ENCODE measurements around the gene TESMIN.

The TESMIN gene, protein sequence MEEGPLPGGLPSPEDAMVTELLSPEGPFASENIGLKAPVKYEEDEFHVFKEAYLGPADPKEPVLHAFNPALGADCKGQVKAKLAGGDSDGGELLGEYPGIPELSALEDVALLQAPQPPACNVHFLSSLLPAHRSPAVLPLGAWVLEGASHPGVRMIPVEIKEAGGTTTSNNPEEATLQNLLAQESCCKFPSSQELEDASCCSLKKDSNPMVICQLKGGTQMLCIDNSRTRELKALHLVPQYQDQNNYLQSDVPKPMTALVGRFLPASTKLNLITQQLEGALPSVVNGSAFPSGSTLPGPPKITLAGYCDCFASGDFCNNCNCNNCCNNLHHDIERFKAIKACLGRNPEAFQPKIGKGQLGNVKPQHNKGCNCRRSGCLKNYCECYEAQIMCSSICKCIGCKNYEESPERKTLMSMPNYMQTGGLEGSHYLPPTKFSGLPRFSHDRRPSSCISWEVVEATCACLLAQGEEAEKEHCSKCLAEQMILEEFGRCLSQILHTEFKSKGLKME

GRCh38 chr11:68751331-68751856 lies at the start of gene TESMIN:
Gene TESMIN, minus strand, starts transcription at chr11:68751520. Its CDS starts 860 bp downstream, at chr11:68750660.
- H3K27ac ChIP-seq, result no peak within 1 kb of the TSS
- H3K27me3 ChIP-seq, result no peaks in the 10 kb centered on the region
- intact Hi-C loops (cut with DNase I; ENCODE audit: low total_unique reads), result no loop called here
- H3K4me1 ChIP-seq, result peaks cover 0 to 23% (median 15%) of the 10 kb centered on the region in 4 donors
- H3K36me3 ChIP-seq, result peaks cover 8 to 26% (median 14%) of the 10 kb centered on the region in 3 donors
- peak; percentile 69 to 85 for DNase-seq
- TF ChIP-seq CTCF (IDR thresholded peaks at IDR 0.05), result no peak
- H3K4me3 ChIP-seq, result peak within 1 kb of the TSS; percentile 38 to 55
- H3K9me3 ChIP-seq, result no peaks in the 10 kb centered on the region

DNA sequence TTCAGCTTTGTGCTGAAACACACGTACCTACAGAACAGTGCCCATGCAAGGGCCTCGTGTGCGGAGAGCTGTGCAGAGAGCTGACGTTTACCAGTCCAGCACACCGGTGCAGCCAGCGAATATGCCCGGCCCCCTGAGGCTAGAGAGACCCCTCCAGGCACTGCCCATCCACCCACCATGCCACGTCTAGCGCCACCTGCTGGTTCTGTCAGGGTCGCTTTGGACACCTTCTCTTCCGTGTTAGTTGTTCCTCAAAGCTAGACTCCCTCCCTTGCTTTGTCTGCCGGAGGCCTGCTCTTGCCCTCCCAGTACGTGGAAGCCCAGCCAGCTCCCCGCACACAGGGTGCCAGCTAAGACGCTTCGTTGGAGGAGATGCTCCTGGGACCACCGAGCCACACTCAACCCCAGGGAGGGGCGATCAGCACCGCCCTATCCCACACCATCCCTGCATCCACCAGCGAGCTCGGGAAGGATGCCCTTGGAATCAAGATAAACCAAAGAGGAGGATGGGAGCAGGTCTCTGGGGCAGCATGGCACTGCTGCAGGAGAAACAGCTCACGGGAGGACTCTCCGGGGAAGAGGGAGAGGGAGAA lies 47.0 kb upstream of the TESMIN start:
- no peak for DNase-seq
- H3K27ac ChIP-seq, result no peak overlapping the region
- intact Hi-C loops (cut with DNase I; ENCODE audit: low total_unique reads), result no loop called here
- peak; percentile 29 to 51 for TF ChIP-seq CTCF (IDR thresholded peaks at IDR 0.05)
- no peaks in the 10 kb centered on the region for H3K4me1 ChIP-seq
- no peak overlapping the region for H3K4me3 ChIP-seq
- no peaks in the 10 kb centered on the region for H3K27me3 ChIP-seq
- no peaks in the 10 kb centered on the region for H3K9me3 ChIP-seq
- peaks cover 66 to 100% (median 98%) of the 10 kb centered on the region in 3 donors for H3K36me3 ChIP-seq

GRCh38 chr11:68796801-68797200 lies 45.5 kb upstream of the TESMIN start:
- TF ChIP-seq CTCF (IDR thresholded peaks at IDR 0.05), result no peak
- no peaks in the 10 kb centered on the region for H3K4me1 ChIP-seq
- intact Hi-C loops (cut with DNase I; ENCODE audit: low total_unique reads), result no loop called here
- H3K27ac ChIP-seq, result no peak overlapping the region
- no peak overlapping the region for H3K4me3 ChIP-seq
- no peak for DNase-seq
- peaks cover 73 to 100% (median 98%) of the 10 kb centered on the region in 3 donors for H3K36me3 ChIP-seq
- no peaks in the 10 kb centered on the region for H3K9me3 ChIP-seq
- H3K27me3 ChIP-seq, result no peaks in the 10 kb centered on the region

GRCh38 chr11:68792400-68792966 lies 41.2 kb upstream of the TESMIN start:
- Histone ChIP-seq H3K27ac (no peak overlapping the region), H3K4me1 (no peaks in the 10 kb centered on the region), H3K36me3 (peaks cover 51 to 98% (median 84%) of the 10 kb centered on the region in 3 donors), H3K9me3 (no peaks in the 10 kb centered on the region), H3K4me3 (no peak overlapping the region), H3K27me3 (no peaks in the 10 kb centered on the region)
- no peak for TF ChIP-seq CTCF (IDR thresholded peaks at IDR 0.05)
- no peak for DNase-seq
- intact Hi-C loops (cut with DNase I; ENCODE audit: low total_unique reads), result no loop called here

DNA sequence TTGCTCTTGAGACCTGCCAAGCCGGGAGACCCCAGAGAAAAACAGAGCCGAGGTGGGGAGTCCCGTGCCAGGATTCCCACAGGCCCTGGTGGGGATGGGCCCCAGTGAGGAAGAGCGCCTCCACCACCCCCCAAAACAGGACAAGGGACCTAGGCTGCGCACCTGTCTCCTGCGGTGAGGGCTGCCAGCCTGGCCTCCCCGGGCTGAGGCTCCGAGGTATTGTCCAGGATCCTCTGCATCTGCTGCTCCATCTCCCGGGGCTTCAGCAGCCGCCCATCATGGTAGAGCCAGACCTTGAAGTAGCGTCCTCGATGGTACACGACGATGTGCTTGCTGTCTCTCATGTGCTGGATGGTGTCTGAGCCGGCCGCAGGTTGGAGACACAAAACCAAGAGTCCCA lies 33.3 kb upstream of the TESMIN start:
- no peak for DNase-seq
- Histone ChIP-seq H3K4me3 (no peak overlapping the region), H3K9me3 (no peaks in the 10 kb centered on the region), H3K4me1 (no peaks in the 10 kb centered on the region), H3K36me3 (peaks cover 51 to 98% (median 85%) of the 10 kb centered on the region in 3 donors), H3K27me3 (no peaks in the 10 kb centered on the region), H3K27ac (no peak overlapping the region)
- no peak for TF ChIP-seq CTCF (IDR thresholded peaks at IDR 0.05)
- intact Hi-C loops (cut with DNase I; ENCODE audit: low total_unique reads), result no loop called here
